Measurements from ENCODE around the gene STK33. TPM values are rescaled to one million over a fixed set of nuclear protein-coding genes. Genes with fewer than 3 reads are reported as not detected.

STK33 gene
- total RNA-seq, 1 experiment from 2014 or later, result 19.5 TPM

- Histone ChIP-seq H3K27ac (ENCODE audit: insufficient read length, low read depth, low read length) (no peak overlapping the region), H3K4me1 (ENCODE audit: insufficient read depth, low read length) (no peaks in the 10 kb centered on the region), H2AK5ac (ENCODE audit: insufficient read length, low read length) (no peak overlapping the region), H3K79me2 (ENCODE audit: insufficient read depth, low read length) (no peaks in the 10 kb centered on the region), H3K9me3 (ENCODE audit: control insufficient read depth, low read depth, low read length) (no peaks in the 10 kb centered on the region), H2BK20ac (ENCODE audit: low read depth, low read length, poor library complexity, severe bottlenecking) (no peak overlapping the region), H3K9ac (ENCODE audit: extremely low read depth, insufficient read length, low read length) (no peak overlapping the region), H2AFZ (ENCODE audit: low read length) (no peak overlapping the region), H3T11ph (ENCODE audit: low read length) (no peak overlapping the region), H3K14ac (ENCODE audit: insufficient read depth, low read length) (no peak overlapping the region), H4K8ac (replicated peaks; ENCODE audit: insufficient read length, low read depth, low read length) (no peak overlapping the region), H3K23me2 (ENCODE audit: insufficient read length, low read depth, low read length, poor library complexity, severe bottlenecking) (no peaks in the 10 kb centered on the region), H3K4me2 (ENCODE audit: insufficient read depth, insufficient read length, low read length) (no peak overlapping the region), H2BK120ac (ENCODE audit: low read depth, low read length, poor library complexity, severe bottlenecking) (no peak overlapping the region), H3K23ac (ENCODE audit: insufficient read length, low read depth, low read length) (no peak overlapping the region), H3K18ac (ENCODE audit: insufficient read length, low read depth, low read length) (no peak overlapping the region), H3K27me3 (ENCODE audit: insufficient read depth, low read length) (no peaks in the 10 kb centered on the region), H2BK5ac (ENCODE audit: insufficient read length, low read length) (no peak overlapping the region), H2BK15ac (ENCODE audit: low read depth, low read length) (no peak overlapping the region), H3K56ac (ENCODE audit: insufficient read length, low read depth, low read length) (no peak overlapping the region), H4K5ac (ENCODE audit: insufficient read length, low read depth, low read length) (no peak overlapping the region), H3K79me1 (ENCODE audit: insufficient read depth, low read depth, low read length, poor library complexity, severe bottlenecking) (no peaks in the 10 kb centered on the region), H4K91ac (ENCODE audit: insufficient read length, low read depth, low read length) (no peak overlapping the region), H4K20me1 (ENCODE audit: control insufficient read depth, insufficient read depth, insufficient read length) (no peaks in the 10 kb centered on the region), H3K4ac (ENCODE audit: low read depth, low read length) (no peak overlapping the region), H2BK12ac (ENCODE audit: insufficient read length, low read depth, low read length) (no peak overlapping the region)
- DNase-seq, result no peak
- Mint-ChIP-seq H3K27ac (0 out of 7 replicates have a peak overlapping the region, but pooled peaks of 1 of the 3 experiments have one; percentile 34), H3K9me3 (peaks cover 0 to 4% of the 10 kb centered on the region in 2 experiments; a peak in 3 of 5 replicates), H3K36me3 (ENCODE audit: insufficient read depth in 1 of 3, low read depth in 3 of 3) (no peaks in the 10 kb centered on the region), H3K27me3 (ENCODE audit: low read depth) (peaks cover 2% of the 10 kb centered on the region), H3K4me3 (no peak overlapping the region), H3K4me1 (peaks cover 18 to 21% of the 10 kb centered on the region in 2 experiments)
- WGBS (ENCODE audit: extremely low coverage, insufficient read length, low lambda C conversion rate), result no CpG with 5 or more reads among the region's 11 CpGs
- no peak for TF ChIP-seq CTCF (conservative IDR thresholded peaks at IDR 0.05)
Observed at GRCh38 chr11:8345179-8345578, 248.8 kb downstream of the STK33 start.

All from H9 (cell line).